ENCODE data around the gene PACS2.

The PACS2 gene

GRCh38 chr14:105439179-105439578, 124.6 kb downstream of the PACS2 start:
- DNase-seq (ENCODE audit: low read depth) = no peak
- TF ChIP-seq, protein P1, sequence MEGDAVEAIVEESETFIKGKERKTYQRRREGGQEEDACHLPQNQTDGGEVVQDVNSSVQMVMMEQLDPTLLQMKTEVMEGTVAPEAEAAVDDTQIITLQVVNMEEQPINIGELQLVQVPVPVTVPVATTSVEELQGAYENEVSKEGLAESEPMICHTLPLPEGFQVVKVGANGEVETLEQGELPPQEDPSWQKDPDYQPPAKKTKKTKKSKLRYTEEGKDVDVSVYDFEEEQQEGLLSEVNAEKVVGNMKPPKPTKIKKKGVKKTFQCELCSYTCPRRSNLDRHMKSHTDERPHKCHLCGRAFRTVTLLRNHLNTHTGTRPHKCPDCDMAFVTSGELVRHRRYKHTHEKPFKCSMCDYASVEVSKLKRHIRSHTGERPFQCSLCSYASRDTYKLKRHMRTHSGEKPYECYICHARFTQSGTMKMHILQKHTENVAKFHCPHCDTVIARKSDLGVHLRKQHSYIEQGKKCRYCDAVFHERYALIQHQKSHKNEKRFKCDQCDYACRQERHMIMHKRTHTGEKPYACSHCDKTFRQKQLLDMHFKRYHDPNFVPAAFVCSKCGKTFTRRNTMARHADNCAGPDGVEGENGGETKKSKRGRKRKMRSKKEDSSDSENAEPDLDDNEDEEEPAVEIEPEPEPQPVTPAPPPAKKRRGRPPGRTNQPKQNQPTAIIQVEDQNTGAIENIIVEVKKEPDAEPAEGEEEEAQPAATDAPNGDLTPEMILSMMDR (IDR thresholded peaks at IDR 0.05; ENCODE audit: low read depth, low read length) = no peak
- TF ChIP-seq MYC (IDR thresholded peaks at IDR 0.05; ENCODE audit: low read depth, low read length) (no peak), MAX (IDR thresholded peaks at IDR 0.05; ENCODE audit: low read depth, low read length) (no peak), POLR2A (IDR thresholded peaks at IDR 0.05; ENCODE audit: extremely low read depth, insufficient read length) (no peak)
- H3K4me3 ChIP-seq (ENCODE audit: low read depth, low read length) = no peak overlapping the region

DNA sequence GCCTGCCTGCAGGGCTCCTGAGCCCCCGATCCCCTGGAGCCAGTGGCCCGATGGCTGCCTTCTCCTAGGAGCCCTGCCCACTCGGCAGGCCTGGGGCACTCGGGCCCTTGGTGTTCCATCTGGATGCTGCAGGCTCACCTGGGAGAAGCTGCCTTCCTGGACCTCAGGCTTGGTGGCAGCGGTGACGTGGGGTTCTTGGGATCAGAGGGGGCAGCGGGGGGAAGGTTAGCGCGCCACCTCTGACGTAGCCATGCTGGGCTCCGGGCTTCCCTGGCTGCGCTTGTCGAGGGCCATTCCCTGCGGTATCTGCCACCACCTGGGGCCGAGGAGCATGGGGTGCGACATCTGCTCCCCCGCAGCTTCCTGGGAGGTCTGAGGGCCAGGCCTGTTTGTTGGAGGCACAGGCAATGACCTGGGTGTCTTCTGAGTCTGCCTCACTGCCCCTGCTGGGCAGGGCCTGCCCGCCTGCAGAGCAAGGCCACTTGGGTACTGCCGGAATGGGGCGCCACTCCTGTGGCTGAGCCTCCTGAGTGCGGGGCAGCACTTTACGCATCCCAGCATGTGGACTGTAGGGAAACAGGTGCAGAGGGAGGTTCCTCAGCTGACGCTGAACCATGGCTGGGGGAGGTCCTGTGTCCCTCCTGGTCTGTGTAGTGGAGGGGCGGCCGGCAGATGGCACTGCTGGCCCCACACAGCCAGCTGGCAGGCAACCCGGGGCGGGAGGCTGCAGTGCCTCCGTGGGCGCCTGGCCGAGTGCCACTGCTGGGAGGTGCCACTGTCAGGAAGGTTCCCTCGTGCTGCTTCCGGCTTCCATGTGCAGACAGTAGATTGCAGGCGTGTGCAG, 125.4 kb downstream of the PACS2 start:
- no peak overlapping the region for H3K4me3 ChIP-seq (ENCODE audit: low read depth, low read length)
- no peak for DNase-seq (ENCODE audit: low read depth)
- TF ChIP-seq, protein P1 (IDR thresholded peaks at IDR 0.05; ENCODE audit: low read depth, low read length) = no peak
- TF ChIP-seq MAX (IDR thresholded peaks at IDR 0.05; ENCODE audit: low read depth, low read length) (no peak), MYC (IDR thresholded peaks at IDR 0.05; ENCODE audit: low read depth, low read length) (no peak), POLR2A (IDR thresholded peaks at IDR 0.05; ENCODE audit: extremely low read depth, insufficient read length) (no peak)

DNA sequence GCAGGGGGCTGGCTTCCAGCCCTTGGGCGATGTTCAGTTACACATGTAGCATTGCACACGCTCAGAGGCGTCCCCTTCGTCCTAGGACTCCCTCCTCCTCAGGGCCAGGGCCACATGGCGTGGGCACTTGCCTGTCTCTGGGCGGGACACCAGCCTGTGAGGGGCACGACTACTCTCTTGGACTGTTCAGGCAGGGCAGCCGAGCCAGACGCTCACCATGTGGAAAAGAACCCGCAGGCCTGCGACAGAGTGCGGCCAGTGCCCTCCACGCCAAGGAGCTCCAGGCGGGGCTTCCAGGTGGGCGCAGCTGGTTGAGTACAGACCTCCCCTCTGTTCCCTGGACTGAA, 126.0 kb downstream of the PACS2 start:
- H3K4me3 ChIP-seq (ENCODE audit: low read depth, low read length) = no peak overlapping the region
- no peak for DNase-seq (ENCODE audit: low read depth)
- TF ChIP-seq MAX (IDR thresholded peaks at IDR 0.05; ENCODE audit: low read depth, low read length) (no peak), POLR2A (IDR thresholded peaks at IDR 0.05; ENCODE audit: extremely low read depth, insufficient read length) (no peak), MYC (IDR thresholded peaks at IDR 0.05; ENCODE audit: low read depth, low read length) (no peak)
- TF ChIP-seq, protein P1 (IDR thresholded peaks at IDR 0.05; ENCODE audit: low read depth, low read length) = no peak

- DNase-seq (ENCODE audit: low read depth) = no peak
- TF ChIP-seq, protein P1 (IDR thresholded peaks at IDR 0.05; ENCODE audit: low read depth, low read length) = no peak
- TF ChIP-seq POLR2A (IDR thresholded peaks at IDR 0.05; ENCODE audit: extremely low read depth, insufficient read length) (no peak), MYC (IDR thresholded peaks at IDR 0.05; ENCODE audit: low read depth, low read length) (no peak), MAX (IDR thresholded peaks at IDR 0.05; ENCODE audit: low read depth, low read length) (no peak)
- H3K4me3 ChIP-seq (ENCODE audit: low read depth, low read length) = no peak overlapping the region
These were observed 126.4 kb downstream of the PACS2 start for GRCh38 chr14:105440992-105441391.

- no peak for DNase-seq (ENCODE audit: low read depth)
- no peak for TF ChIP-seq POLR2A (IDR thresholded peaks at IDR 0.05; ENCODE audit: extremely low read depth, insufficient read length)
- no peak for TF ChIP-seq MYC (IDR thresholded peaks at IDR 0.05; ENCODE audit: low read depth, low read length)
- TF ChIP-seq, protein P1 (IDR thresholded peaks at IDR 0.05; ENCODE audit: low read depth, low read length) = no peak
- TF ChIP-seq MAX (IDR thresholded peaks at IDR 0.05; ENCODE audit: low read depth, low read length) = no peak
- no peak overlapping the region for H3K4me3 ChIP-seq (ENCODE audit: low read depth, low read length)
These were observed 127.6 kb downstream of the PACS2 start for GRCh38 chr14:105442125-105442524.
